Endothelial cell of umbilical vein (primary cell): ENCODE results near the gene COL23A1. TPM values are rescaled to one million over a fixed set of nuclear protein-coding genes. Genes with fewer than 3 reads are reported as not detected.

Experiments used
- BruUV-seq: library from RNA; stranded (reverse); fragments of 400-500 nt; replicated peaks from 2 replicates; lab custom pipeline; 2021; lab: Mats Ljungman, UMichigan
- CTCF ChIA-PET: fragments of 300-600, 350-600 bp; sonication (Branson Sonifier 250); formaldehyde crosslinking; loops from one replicate; lab custom pipeline; 2021; ENCODE audit warnings: antibody characterized with exemption, inconsistent platforms; lab: Charles Lee
- POLR2A ChIA-PET: fragments of 300-600, 350-600 bp; sonication (Branson Sonifier 250); formaldehyde crosslinking; loops from one replicate; lab custom pipeline; 2021; ENCODE audit warnings: antibody characterized with exemption, inconsistent platforms; lab: Charles Lee
- DNase-seq: peaks from one replicate; pipeline ENCODE4 v3.0.0-alpha.2; 2011; ENCODE audit warnings: low read depth, low spot score
- FAIRE-seq: peaks from 2 replicates; lab custom pipeline; 2011; peaks lifted over from hg19 to GRCh38; lab: Jason Lieb, UNC
- H2AFZ ChIP-seq: 2 replicates; pipeline ENCODE4 v1.6.0; 2012; ENCODE audit warnings: low read depth, low read length, control low read depth, inconsistent platforms
- H3K27ac ChIP-seq: 2 replicates; pipeline ENCODE4 v1.5.1; 2011; ENCODE audit warnings: low read depth, mild to moderate bottlenecking, control low read depth, low read length, moderate library complexity; ENCODE audit not compliant: insufficient read depth
- H3K27me3 ChIP-seq, 2 experiments: 2 replicates each; pipeline versions ENCODE4 v1.6.0 to v1.6.1; 2011; ENCODE audit warnings: low read length in 2 of 2, mixed read lengths in 1 of 2; ENCODE audit not compliant: control insufficient read depth in 2 of 2, insufficient read depth in 2 of 2
- H3K36me3 ChIP-seq, 2 experiments: 2 replicates in 1 of 2; 3 replicates in 1 of 2; pipeline ENCODE4 v1.5.1; 2011; ENCODE audit warnings: low read length in 2 of 2, mild to moderate bottlenecking in 1 of 2, moderate library complexity in 1 of 2; ENCODE audit not compliant: control insufficient read depth in 2 of 2, insufficient read depth in 2 of 2; ENCODE audit errors: extremely low read depth in 1 of 2
- H3K4me1 ChIP-seq: 3 replicates; pipeline ENCODE4 v1.5.1; 2011; ENCODE audit warnings: mild to moderate bottlenecking, low read length; ENCODE audit not compliant: control insufficient read depth, insufficient read depth; ENCODE audit errors: extremely low read depth
- H3K4me2 ChIP-seq: 2 replicates; pipeline ENCODE4 v1.6.1; 2011; ENCODE audit warnings: low read length, control low read depth, mixed read lengths; ENCODE audit not compliant: insufficient read depth
- H3K4me3 ChIP-seq, 3 experiments: fragments of 200-600 bp in 1 of 3; sonication (generic), shearing (Covaris generic) in 1 of 3; replicated peaks in 1 of 3; 2 replicates each; pipeline ENCODE4 v1.5.1; 2011 to 2016; ENCODE audit warnings: control low read depth in 3 of 3, low read length in 3 of 3, mild to moderate bottlenecking in 2 of 3, inconsistent platforms in 1 of 3, low read depth in 1 of 3, moderate library complexity in 1 of 3; ENCODE audit not compliant: insufficient read depth in 1 of 3
- H3K79me2 ChIP-seq: 2 replicates; pipeline ENCODE4 v1.6.0; 2012; ENCODE audit warnings: low read length, inconsistent platforms; ENCODE audit not compliant: control insufficient read depth, insufficient read depth
- H3K9ac ChIP-seq: replicated peaks from 2 replicates; pipeline ENCODE3; 2011; ENCODE audit warnings: low read length, control low read depth; ENCODE audit not compliant: insufficient read depth; ENCODE audit errors: extremely low read depth
- H3K9me1 ChIP-seq: replicated peaks from 3 replicates; pipeline ENCODE4 v1.6.0; 2011; ENCODE audit warnings: mild to moderate bottlenecking, low read length; ENCODE audit not compliant: control insufficient read depth, insufficient read depth; ENCODE audit errors: extremely low read depth
- H3K9me3 ChIP-seq: replicated peaks from 2 replicates; pipeline ENCODE4 v1.5.1; 2012; ENCODE audit warnings: low read length, inconsistent platforms; ENCODE audit not compliant: control insufficient read depth, insufficient read depth
- H4K20me1 ChIP-seq: replicated peaks from 2 replicates; pipeline ENCODE3; 2011; ENCODE audit warnings: mild to moderate bottlenecking, low read length; ENCODE audit not compliant: control insufficient read depth, insufficient read depth; ENCODE audit errors: extremely low read depth
- EZH2 ChIP-seq: IDR thresholded peaks from 2 replicates; pipeline ENCODE4 v1.6.1; 2012; ENCODE audit warnings: borderline replicate concordance, low read depth, mild to moderate bottlenecking, moderate library complexity, low read length, inconsistent platforms; ENCODE audit not compliant: severe bottlenecking
- FOS ChIP-seq: IDR thresholded peaks from 2 replicates; pipeline ENCODE4 v1.6.1; 2011; ENCODE audit warnings: mild to moderate bottlenecking, low read length, moderate library complexity, borderline replicate concordance; ENCODE audit not compliant: insufficient read depth
- GATA2 ChIP-seq: IDR thresholded peaks from 2 replicates; pipeline ENCODE4 v1.7.0; 2011; ENCODE audit warnings: low read depth, mild to moderate bottlenecking, moderate library complexity, mixed read lengths, low read length; ENCODE audit not compliant: insufficient read length, insufficient read depth
- JUN ChIP-seq: IDR thresholded peaks from 2 replicates; pipeline ENCODE4 v1.6.1; 2011; ENCODE audit warnings: borderline replicate concordance, low read depth; ENCODE audit not compliant: insufficient read length, insufficient read depth
- MAX ChIP-seq: IDR thresholded peaks from 2 replicates; pipeline ENCODE4 v1.6.1; 2011; ENCODE audit not compliant: insufficient read depth, insufficient read length
- MYC ChIP-seq: IDR thresholded peaks from one replicate; pipeline ENCODE4 v1.6.1; 2011; ENCODE audit warnings: mild to moderate bottlenecking, low read depth, low read length
- POLR2A ChIP-seq: IDR thresholded peaks from 2 replicates; pipeline ENCODE4 v1.6.1; 2012; ENCODE audit warnings: low read depth, mild to moderate bottlenecking, control low read depth, low read length
- POLR2AphosphoS5 ChIP-seq: IDR thresholded peaks from 2 replicates; pipeline ENCODE4 v1.6.1; 2012; ENCODE audit warnings: low read depth, mild to moderate bottlenecking, control low read depth, low read length, moderate library complexity; ENCODE audit not compliant: insufficient read depth
- dilution Hi-C: fragments of 300-500 bp; cut with MboI; formaldehyde crosslinking; loops from one replicate; pipeline ENCODE4 v1.15.0; 2019; ENCODE audit warnings: low sequenced_read_pairs; ENCODE audit not compliant: extremely low pct_ligation_motif_present
- intact Hi-C: fragments of 100-400 bp; cut with micrococcal nuclease; formaldehyde crosslinking; loops from one replicate; pipeline ENCODE4 v1.10.0; 2022
- polyA plus RNA-seq, 4 experiments: library from polyadenylated mRNA; depleted of rRNA in 3 of 4; stranded (reverse) in 3 of 4; unstranded in 1 of 4; fragments of >200 nt; gene quantifications; 2 replicates each; pipeline versions ENCODE4 v1.2.1 to v1.2.3, GENCODE V29; 2011 to 2012; ENCODE audit warnings: missing spikeins in 1 of 4
- total RNA-seq: library from RNA; stranded (reverse); gene quantifications from 2 replicates; pipeline ENCODE4 v1.2.3, GENCODE V29; 2021
- TF ChIP-seq, protein P1 (sequence below), 2 donors: IDR thresholded peaks; 1 replicate in 1 of 2; 2 replicates in 1 of 2; pipeline ENCODE4 v1.5.1; 2011; ENCODE audit warnings: low read length in 2 of 2, mild to moderate bottlenecking in 2 of 2, moderate library complexity in 2 of 2, control low read depth in 1 of 2, inconsistent platforms in 1 of 2, low read depth in 1 of 2; ENCODE audit not compliant: insufficient read depth in 1 of 2; ENCODE audit errors: extremely low read depth in 1 of 2

COL23A1 gene
- total and polyA plus RNA-seq, 2 donors (not counting 3 experiments of a cell fraction or from before 2014, with no cell fraction given) = not detected

- H3K27ac ChIP-seq = no peak overlapping the region
- CTCF ChIA-PET = no interaction called here
- no peak overlapping the region for H3K9ac ChIP-seq
- H3K9me1 ChIP-seq = no peaks in the 10 kb centered on the region
- DNase-seq = no peak
- no peaks in the 10 kb centered on the region for H3K4me1 ChIP-seq
- FAIRE-seq = no peak
- H2AFZ ChIP-seq = no peak overlapping the region
- POLR2A ChIA-PET = no interaction called here
- TF ChIP-seq JUN = no peak
- TF ChIP-seq MYC = no peak
- TF ChIP-seq, protein P1, sequence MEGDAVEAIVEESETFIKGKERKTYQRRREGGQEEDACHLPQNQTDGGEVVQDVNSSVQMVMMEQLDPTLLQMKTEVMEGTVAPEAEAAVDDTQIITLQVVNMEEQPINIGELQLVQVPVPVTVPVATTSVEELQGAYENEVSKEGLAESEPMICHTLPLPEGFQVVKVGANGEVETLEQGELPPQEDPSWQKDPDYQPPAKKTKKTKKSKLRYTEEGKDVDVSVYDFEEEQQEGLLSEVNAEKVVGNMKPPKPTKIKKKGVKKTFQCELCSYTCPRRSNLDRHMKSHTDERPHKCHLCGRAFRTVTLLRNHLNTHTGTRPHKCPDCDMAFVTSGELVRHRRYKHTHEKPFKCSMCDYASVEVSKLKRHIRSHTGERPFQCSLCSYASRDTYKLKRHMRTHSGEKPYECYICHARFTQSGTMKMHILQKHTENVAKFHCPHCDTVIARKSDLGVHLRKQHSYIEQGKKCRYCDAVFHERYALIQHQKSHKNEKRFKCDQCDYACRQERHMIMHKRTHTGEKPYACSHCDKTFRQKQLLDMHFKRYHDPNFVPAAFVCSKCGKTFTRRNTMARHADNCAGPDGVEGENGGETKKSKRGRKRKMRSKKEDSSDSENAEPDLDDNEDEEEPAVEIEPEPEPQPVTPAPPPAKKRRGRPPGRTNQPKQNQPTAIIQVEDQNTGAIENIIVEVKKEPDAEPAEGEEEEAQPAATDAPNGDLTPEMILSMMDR (IDR thresholded peaks at IDR 0.05; ENCODE audit: extremely low read depth in 1 of 2, insufficient read depth in 1 of 2, low read depth in 1 of 2, low read length in 2 of 2) = no peak
- no peak for TF ChIP-seq MAX
- TF ChIP-seq POLR2AphosphoS5 = no peak
- no peak for TF ChIP-seq EZH2
- no peak for TF ChIP-seq POLR2A
- no peak for TF ChIP-seq FOS
- TF ChIP-seq GATA2 = no peak
- H3K79me2 ChIP-seq = no peaks in the 10 kb centered on the region
- dilution Hi-C loops (no loop called here), intact Hi-C loops (no loop called here)
- no peak overlapping the region for H3K4me3 ChIP-seq
- H4K20me1 ChIP-seq = no peaks in the 10 kb centered on the region
- H3K9me3 ChIP-seq = no peaks in the 10 kb centered on the region
- H3K36me3 ChIP-seq = no peaks in the 10 kb centered on the region
- no peak overlapping the region for H3K4me2 ChIP-seq
- no TSS peak for BruUV-seq
- H3K27me3 ChIP-seq = no peaks in the 10 kb centered on the region
Measured at GRCh38 chr5:178423901-178424809, 166.0 kb downstream of the COL23A1 start.
